K562 (cell line): ENCODE data around the gene LUZP4.

Experiments used
- ESRRA ChIP-seq: fragments of 450-650 bp; IDR thresholded peaks from 2 replicates; pipeline ENCODE4 v1.6.1; 2014; ENCODE audit warnings: low read depth, mild to moderate bottlenecking, moderate library complexity, borderline replicate concordance
- EZH2 ChIP-seq: IDR thresholded peaks from 2 replicates; pipeline ENCODE4 v1.6.1; 2012; ENCODE audit warnings: low read depth, mild to moderate bottlenecking, inconsistent platforms, low read length, borderline replicate concordance
- GABPA ChIP-seq: fragments of 200-800 bp; sonication (Bioruptor generic); conservative IDR thresholded peaks from 2 replicates; pipeline ENCODE4 v1.6.1; 2016; ENCODE audit warnings: low read depth, missing genetic modification characterization, missing compliant biosample characterization
- NR2C1 ChIP-seq, 2 experiments: fragments of 450-650 bp; IDR thresholded peaks; 2 replicates each; pipeline ENCODE4 v1.6.1; 2017; ENCODE audit warnings: mild to moderate bottlenecking in 2 of 2, antibody characterized with exemption in 1 of 2, inconsistent platforms in 1 of 2, missing compliant biosample characterization in 1 of 2, missing genetic modification characterization in 1 of 2
- PHB2 ChIP-seq: fragments of 450-650 bp; IDR thresholded peaks from 2 replicates; pipeline ENCODE4 v1.6.1; 2017; ENCODE audit warnings: low read depth
- RAD21 ChIP-seq, 2 experiments: fragments of 250-450 bp in 1 of 2; fragments of 450-650 bp in 1 of 2; sonication (Bioruptor Pico) in 1 of 2; formaldehyde crosslinking in 1 of 2; IDR thresholded peaks in 1 of 2; conservative IDR thresholded peaks in 1 of 2; 2 replicates each; pipeline versions ENCODE4 v1.4.0 to v1.8.0; 2020 to 2022; ENCODE audit warnings: mild to moderate bottlenecking in 2 of 2, moderate library complexity in 1 of 2
- RBM25 ChIP-seq: fragments of 200-400 bp; formaldehyde crosslinking; IDR thresholded peaks from 2 replicates; pipeline ENCODE4 v1.6.1; 2018; ENCODE audit warnings: low read length, low read depth, moderate library complexity; ENCODE audit not compliant: severe bottlenecking
- TF ChIP-seq, protein P1 (sequence below): sonication (generic); formaldehyde crosslinking; IDR thresholded peaks from 2 replicates; pipeline ENCODE4 v1.8.0; 2022; ENCODE audit warnings: mild to moderate bottlenecking, low read depth, missing genetic modification reagents
- TF ChIP-seq, protein P2 (sequence below), 3 experiments: IDR thresholded peaks in 2 of 3; conservative IDR thresholded peaks in 1 of 3; 2 replicates each; pipeline ENCODE4 v1.5.1; 2011 to 2012; ENCODE audit warnings: low read length in 3 of 3, mild to moderate bottlenecking in 3 of 3, control low read depth in 2 of 3, improper control_type of control experiment in 1 of 3, inconsistent platforms in 1 of 3, low read depth in 1 of 3, mixed read lengths in 1 of 3, moderate library complexity in 1 of 3; ENCODE audit not compliant: insufficient read depth in 2 of 3
- TF ChIP-seq, protein P3 (sequence below): fragments of 450-650 bp; IDR thresholded peaks from 2 replicates; pipeline ENCODE4 v1.6.1; 2018; ENCODE audit warnings: mild to moderate bottlenecking, low read depth; ENCODE audit not compliant: partially characterized antibody

DNA sequence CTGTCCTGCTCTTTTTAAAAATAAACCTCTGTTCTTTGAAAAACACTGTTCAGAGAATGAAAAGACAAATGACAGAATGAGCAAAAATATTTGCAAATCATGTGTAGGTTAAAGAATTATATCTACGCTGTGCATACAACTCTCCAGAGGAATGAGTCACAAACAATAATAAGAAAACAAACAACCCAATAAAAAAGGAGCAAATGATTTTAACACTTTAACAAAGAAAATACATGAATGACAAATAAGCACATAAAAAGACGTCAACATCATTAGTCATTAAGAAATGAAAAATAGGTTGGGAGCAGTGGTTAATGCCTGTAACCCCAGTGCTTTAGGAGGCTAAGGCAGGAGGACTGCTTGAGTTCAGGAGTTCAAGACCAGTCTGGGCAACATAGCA, 34.5 kb upstream of the LUZP4 start:
- TF ChIP-seq, protein P1, sequence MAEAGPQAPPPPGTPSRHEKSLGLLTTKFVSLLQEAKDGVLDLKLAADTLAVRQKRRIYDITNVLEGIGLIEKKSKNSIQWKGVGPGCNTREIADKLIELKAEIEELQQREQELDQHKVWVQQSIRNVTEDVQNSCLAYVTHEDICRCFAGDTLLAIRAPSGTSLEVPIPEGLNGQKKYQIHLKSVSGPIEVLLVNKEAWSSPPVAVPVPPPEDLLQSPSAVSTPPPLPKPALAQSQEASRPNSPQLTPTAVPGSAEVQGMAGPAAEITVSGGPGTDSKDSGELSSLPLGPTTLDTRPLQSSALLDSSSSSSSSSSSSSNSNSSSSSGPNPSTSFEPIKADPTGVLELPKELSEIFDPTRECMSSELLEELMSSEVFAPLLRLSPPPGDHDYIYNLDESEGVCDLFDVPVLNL (CRISPR knock-in tag): no peak
- TF ChIP-seq, protein P2, sequence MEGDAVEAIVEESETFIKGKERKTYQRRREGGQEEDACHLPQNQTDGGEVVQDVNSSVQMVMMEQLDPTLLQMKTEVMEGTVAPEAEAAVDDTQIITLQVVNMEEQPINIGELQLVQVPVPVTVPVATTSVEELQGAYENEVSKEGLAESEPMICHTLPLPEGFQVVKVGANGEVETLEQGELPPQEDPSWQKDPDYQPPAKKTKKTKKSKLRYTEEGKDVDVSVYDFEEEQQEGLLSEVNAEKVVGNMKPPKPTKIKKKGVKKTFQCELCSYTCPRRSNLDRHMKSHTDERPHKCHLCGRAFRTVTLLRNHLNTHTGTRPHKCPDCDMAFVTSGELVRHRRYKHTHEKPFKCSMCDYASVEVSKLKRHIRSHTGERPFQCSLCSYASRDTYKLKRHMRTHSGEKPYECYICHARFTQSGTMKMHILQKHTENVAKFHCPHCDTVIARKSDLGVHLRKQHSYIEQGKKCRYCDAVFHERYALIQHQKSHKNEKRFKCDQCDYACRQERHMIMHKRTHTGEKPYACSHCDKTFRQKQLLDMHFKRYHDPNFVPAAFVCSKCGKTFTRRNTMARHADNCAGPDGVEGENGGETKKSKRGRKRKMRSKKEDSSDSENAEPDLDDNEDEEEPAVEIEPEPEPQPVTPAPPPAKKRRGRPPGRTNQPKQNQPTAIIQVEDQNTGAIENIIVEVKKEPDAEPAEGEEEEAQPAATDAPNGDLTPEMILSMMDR (IDR thresholded peaks at IDR 0.05 in 2 of 3, conservative IDR thresholded peaks at IDR 0.05 in 1 of 3; ENCODE audit: insufficient read depth in 2 of 3, low read depth in 1 of 3, low read length in 3 of 3): no peak
- TF ChIP-seq, protein P3, sequence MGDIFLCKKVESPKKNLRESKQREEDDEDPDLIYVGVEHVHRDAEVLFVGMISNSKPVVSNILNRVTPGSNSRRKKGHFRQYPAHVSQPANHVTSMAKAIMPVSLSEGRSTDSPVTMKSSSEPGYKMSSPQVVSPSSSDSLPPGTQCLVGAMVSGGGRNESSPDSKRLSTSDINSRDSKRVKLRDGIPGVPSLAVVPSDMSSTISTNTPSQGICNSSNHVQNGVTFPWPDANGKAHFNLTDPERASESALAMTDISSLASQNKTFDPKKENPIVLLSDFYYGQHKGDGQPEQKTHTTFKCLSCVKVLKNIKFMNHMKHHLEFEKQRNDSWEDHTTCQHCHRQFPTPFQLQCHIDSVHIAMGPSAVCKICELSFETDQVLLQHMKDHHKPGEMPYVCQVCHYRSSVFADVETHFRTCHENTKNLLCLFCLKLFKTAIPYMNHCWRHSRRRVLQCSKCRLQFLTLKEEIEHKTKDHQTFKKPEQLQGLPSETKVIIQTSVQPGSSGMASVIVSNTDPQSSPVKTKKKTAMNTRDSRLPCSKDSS: no peak
- TF ChIP-seq EZH2 (no peak), RBM25 (no peak), ESRRA (no peak), NR2C1 (IDR thresholded peaks at IDR 0.05) (no peak), NR2C1 (tag; IDR thresholded peaks at IDR 0.05) (no peak), GABPA (tag) (no peak), PHB2 (no peak), RAD21 (CRISPR knock-in tag; conservative IDR thresholded peaks at IDR 0.05 in 1 of 2, IDR thresholded peaks at IDR 0.05 in 1 of 2) (no peak)
